ENCODE results near the gene COL26A1. TPM values are rescaled to one million over a fixed set of nuclear protein-coding genes. Genes with fewer than 3 reads are reported as not detected.
"Not testable (repeated sequence)": the region's sequence is repeated elsewhere in the genome, so short reads cannot be mapped to it uniquely, and the experiment has no call there.

The COL26A1 gene
- total RNA-seq, 1 donor: under 0.01 TPM

GRCh38 chr7:101547022-101547915, 184.6 kb downstream of the COL26A1 start:
- DNase-seq (ENCODE audit: low read depth in 2 of 3, low spot score in 2 of 3): no peak

GRCh38 chr7:101547916-101548661, 185.4 kb downstream of the COL26A1 start:
- no peak for DNase-seq (ENCODE audit: low read depth in 2 of 3, low spot score in 2 of 3)

- DNase-seq (ENCODE audit: low read depth in 2 of 3, low spot score in 2 of 3): no peak
Measured at GRCh38 chr7:101549734-101550133, 187.1 kb downstream of the COL26A1 start.

- DNase-seq (ENCODE audit: low read depth in 2 of 3, low spot score in 2 of 3): no peak
Measured at GRCh38 chr7:101550641-101551541, 188.2 kb downstream of the COL26A1 start.

- no peak for DNase-seq (ENCODE audit: low read depth in 2 of 3, low spot score in 2 of 3)
Measured at GRCh38 chr7:101553018-101553770, 190.5 kb downstream of the COL26A1 start.

- no peak for DNase-seq (ENCODE audit: low read depth in 2 of 3, low spot score in 2 of 3)
Measured at GRCh38 chr7:101553771-101554445, 191.2 kb downstream of the COL26A1 start.

GRCh38 chr7:101554584-101555268, 192.1 kb downstream of the COL26A1 start:
- DNase-seq (ENCODE audit: low read depth in 2 of 3, low spot score in 2 of 3): no peak

GRCh38 chr7:101555269-101555920, 192.7 kb downstream of the COL26A1 start:
- DNase-seq (ENCODE audit: low read depth in 2 of 3, low spot score in 2 of 3): no peak

- DNase-seq (ENCODE audit: low read depth in 2 of 3, low spot score in 2 of 3): no peak
Measured at GRCh38 chr7:101555921-101556275, 193.2 kb downstream of the COL26A1 start.

- DNase-seq (ENCODE audit: low read depth in 2 of 3, low spot score in 2 of 3): no peak
Measured at GRCh38 chr7:101556453-101556968, 193.8 kb downstream of the COL26A1 start.

GRCh38 chr7:101557421-101557820, 194.7 kb downstream of the COL26A1 start:
- no peak for DNase-seq (ENCODE audit: low read depth in 2 of 3, low spot score in 2 of 3)

GRCh38 chr7:101557978-101558741, 195.5 kb downstream of the COL26A1 start:
- no peak for DNase-seq (ENCODE audit: low read depth in 2 of 3, low spot score in 2 of 3)

- DNase-seq (ENCODE audit: low read depth in 2 of 3, low spot score in 2 of 3): no peak
Measured at GRCh38 chr7:101558742-101559325, 196.2 kb downstream of the COL26A1 start.

- DNase-seq (ENCODE audit: low read depth in 2 of 3, low spot score in 2 of 3): no peak
Measured at GRCh38 chr7:101559586-101559985, 196.9 kb downstream of the COL26A1 start.

GRCh38 chr7:101560021-101560420, 197.3 kb downstream of the COL26A1 start:
- not testable (repeated sequence) for DNase-seq (ENCODE audit: low read depth in 2 of 3, low spot score in 2 of 3)

GRCh38 chr7:101560856-101561255, 198.2 kb downstream of the COL26A1 start:
- DNase-seq (ENCODE audit: low read depth in 2 of 3, low spot score in 2 of 3): no peak

GRCh38 chr7:101561293-101561692, 198.6 kb downstream of the COL26A1 start:
- DNase-seq (ENCODE audit: low read depth in 2 of 3, low spot score in 2 of 3): not testable (repeated sequence)
